NCI-H2029 (cell line): ENCODE results near the gene AGXT.

ENCODE experiments used
- DNase-seq: peaks from one replicate; lab custom pipeline; 2025; lab: John Stamatoyannopoulos, UW

The AGXT gene

DNA sequence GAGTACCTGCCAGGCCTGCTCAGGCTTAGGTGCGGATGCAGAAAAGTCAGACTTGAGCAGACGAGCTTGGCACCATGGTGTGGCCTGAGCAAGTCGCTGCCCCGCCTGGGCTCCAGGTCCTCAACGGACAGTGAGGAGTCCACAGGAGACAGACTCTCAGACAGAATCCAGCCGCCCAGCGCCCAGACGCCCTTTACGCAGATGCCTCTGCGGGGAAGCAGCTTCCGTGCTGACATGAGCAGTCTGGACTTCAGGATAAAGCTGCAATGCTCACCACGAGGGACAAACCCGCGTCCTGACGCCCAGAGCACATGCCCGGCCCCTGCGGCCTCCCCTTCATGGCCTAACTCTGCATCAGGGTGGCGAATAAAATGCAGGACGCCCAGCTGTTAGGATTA is 30.8 kb downstream of the AGXT start:
- DNase-seq: no peak

DNA sequence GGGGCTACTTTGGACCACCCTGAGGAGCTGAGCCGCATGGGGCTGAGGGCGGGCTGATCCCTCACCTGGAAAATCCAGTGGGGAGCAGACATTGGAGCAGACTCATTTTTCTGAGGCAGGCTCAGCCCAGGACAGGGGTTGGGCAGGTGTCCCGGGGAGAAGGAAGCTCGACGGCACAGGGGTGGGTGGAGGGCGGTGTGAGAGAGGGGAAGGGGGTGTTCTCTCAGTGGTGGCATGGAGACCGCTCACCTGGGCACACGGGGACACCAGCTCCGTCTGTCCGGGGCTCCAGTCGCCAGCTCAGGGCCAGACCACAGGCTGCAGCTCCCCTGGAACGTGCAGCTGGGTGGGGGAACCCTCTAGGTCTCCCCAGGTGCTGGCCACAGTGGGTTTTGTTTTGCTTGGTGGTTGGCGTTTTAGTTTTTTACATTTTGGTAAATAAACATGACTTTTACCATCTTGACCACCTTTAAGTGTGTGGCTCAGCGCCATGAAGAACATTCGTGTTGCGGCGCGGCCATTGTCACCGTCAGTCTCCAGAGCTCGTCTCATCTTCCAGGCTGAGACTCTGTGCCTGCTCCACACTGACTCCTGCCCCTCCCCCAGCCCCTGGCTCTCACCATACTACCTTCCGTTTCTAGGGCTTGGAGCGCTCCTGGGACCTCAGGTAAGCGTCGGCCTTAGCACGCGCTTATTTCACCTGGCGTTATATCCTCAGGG is 31.7 kb downstream of the AGXT start:
- no peak for DNase-seq

DNA sequence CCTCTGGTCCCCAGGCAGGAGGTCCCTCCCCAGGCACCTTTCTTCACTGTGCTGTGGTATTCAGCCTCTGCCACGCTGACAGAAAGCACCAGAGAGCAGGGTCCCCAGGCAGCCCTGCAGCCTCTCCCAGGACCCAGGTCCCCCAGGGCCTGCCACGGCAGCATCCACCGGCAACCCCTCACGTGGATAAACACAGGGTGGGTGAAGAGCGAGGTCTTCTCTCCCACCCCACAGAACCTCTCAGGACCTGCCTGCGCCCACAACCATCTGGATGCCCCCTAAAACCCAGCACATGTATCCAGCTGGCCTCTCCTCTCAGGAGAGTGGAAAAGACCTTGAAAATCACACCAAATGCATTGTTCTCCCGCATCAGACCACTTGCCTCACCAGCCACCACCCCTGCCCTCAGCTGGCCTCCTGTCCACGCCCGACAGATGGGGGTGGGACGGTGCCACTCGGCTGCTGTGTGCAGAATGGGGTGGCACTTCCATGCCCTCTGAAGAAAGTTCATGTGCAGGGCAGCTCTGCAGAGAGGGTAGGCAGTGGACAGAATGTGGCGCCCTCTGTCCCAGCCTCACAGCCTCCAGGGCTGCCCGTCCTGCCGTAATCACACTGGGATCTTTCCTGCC is 33.5 kb downstream of the AGXT start:
- no peak for DNase-seq

DNA sequence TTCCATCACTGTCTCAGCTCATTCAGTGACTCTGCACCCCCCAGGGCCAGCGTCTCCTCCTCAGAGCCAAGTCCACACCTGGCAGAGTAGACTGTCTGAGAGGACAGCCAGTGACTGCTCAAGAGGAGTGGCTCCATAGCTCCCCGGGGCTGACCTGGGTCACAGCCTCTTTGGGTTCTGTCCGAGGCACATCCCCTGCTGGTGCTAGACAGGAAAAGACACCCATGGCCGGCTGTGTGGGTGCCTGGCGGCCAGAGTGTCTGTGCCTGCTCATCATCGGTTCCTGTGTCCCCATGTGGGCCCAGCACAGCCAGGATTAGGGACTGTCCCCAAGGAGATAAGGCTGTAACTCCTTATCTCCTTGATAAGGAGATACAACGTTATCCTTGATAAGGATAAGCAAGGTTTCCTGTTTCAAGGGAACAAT is 34.0 kb downstream of the AGXT start:
- DNase-seq: no peak

DNA sequence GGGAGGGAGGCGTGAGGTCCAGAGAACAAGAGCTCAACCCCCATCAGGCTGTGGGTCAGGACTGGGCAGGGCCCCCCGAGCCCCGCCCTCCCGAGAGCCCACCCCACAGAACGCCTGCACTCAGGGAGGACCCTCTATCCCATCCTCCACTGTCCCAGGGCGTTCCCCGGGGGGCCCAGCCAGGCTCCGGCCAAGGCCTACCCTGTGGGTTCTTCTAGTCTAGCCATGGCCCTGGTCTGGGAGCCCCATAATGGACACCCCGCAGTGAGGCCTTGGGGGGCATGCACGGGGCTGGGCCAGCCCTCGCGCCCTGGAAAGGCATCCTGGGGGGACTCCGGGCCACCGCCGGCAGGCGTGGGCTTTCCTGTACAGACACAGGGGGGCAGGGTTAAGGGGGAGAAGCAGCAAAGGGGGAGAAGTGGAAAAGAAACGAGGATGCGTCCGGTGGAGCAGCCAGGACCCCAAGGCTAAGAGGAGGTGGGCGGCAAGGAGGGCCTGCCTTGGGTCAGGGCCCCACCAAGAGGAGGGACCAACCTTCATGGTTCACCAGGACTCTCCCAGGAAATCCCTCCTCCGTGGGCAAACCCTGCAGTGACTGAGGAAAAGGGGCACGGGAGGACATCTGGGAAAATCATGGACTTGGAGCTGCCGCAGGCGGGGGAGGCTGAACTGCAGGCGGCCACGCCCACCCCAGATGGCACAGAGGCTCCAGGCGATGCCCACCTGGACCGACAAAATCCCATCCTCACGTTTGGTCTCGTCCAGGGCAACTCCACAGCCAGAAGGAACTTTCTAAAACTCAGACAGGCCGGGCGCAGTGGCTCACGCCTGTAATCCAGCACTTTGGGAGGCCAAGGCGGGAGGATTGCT is 34.8 kb downstream of the AGXT start:
- no peak for DNase-seq

DNA sequence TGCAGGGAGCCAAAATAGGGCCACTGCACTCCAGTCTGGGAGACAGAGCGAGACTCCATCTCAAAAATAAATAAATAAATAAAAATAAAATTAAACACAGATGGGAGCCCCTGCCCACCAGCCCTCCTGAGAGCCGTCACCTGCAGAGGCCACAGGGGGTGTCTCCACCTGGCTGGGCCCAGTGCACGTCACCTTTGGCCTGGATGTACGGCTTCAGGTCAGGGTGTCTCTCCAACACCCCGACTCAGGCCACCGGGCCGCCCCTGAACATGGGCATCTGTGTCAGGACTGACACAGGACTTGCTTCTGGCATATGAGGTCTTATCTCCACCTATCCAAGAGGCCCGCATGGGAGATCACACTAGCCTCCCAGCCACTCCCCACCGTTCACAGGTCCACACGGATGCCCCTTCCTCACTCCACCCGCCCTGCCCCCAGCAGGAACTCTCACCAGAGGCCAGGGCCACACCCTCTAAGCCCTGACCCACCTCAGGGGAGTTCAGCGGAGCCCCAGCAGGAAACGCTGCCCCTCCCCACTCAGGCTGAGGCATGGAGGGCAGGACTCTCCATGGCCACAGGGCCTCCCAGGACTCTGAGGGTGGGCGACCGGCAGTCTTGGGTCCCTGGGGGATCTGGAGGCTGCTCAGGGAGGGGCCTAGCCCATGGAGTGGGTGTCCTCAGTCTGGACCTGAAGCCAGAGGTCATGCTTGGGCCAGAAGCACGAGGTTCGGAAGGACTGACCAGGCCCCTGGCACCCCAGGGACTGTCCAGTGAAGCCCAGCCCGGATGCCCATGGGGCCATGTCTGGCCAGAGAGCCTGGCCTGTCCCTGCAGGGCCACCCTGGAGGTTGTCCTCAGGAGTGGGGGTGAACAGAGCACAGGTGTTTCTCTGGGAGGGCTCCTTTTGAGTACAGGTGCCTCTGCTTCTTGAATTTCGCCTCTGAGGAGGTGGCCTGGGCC is 35.9 kb downstream of the AGXT start:
- no peak for DNase-seq

DNA sequence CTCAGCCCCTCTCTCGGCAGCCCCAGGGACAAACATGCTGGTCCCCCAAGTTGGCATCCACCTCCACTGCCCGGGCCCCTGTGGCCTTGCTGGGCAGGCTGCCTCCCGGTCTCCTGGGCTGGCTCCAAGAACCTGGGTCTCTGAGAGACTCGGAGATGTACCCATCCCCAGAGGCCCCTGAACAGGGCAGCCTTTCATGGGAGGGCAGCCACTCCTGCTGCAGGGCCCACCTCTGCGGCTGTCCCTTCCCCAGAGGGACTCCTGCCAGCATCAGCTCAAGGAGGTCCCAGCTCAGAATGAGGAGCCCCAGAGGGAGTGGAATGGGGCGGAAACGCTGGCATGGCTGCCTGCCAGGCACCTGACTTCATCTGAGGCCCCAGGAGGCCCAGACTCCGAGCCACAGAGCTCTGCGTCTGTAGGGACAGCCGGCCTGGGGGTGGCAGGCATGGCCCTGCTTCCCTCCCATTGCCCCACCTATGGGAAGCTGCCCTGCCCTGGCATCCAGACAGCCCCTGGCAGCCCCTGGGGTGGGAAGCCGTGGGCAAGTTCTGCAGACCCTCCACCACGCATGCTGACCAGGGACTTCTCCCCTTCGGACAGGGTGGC is 36.7 kb downstream of the AGXT start:
- DNase-seq: no peak

DNA sequence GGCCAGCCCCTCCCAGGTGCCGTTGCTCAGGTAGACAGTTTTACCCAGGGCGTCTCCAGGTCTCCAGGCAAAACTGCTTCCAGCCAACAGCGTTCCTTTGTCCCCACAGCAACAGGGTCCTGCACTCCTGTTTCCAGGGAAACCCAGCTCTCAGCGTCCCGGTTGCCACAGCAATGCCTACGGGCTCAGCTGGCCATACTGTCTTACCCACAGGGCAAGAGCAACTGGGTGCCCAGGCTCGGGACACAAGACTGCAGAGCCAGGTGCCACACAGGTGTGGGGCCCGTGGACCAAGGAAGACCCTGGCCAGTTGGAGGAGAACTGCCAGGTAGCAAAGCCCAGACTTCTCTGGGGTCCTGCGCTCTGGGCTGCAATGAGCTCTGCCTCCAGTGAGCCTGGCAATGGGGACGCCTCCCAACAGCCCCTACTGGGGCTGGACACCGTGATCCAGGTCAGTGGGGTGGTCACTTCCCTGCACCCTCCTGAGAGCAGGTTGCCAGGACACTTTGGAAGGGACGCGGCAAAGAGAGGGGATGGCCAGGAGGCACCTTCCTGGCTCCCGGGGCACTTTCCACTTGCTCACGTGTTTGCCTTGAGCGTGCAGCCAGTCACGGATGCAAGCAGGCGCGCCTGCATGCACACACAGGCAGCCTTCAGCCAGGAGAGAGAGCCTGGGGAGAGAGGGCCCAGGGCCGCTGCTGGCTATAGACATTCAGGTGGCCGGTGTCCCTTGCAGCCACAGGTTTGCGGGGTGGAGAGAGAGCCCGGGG is 37.7 kb downstream of the AGXT start, which contains the start of gene CROCC2:
TSS of gene CROCC2 (plus strand) at position 196 of the 770 bp plus-strand sequence. CDS start at position 374, 178 bp downstream.
- no peak for DNase-seq

DNA sequence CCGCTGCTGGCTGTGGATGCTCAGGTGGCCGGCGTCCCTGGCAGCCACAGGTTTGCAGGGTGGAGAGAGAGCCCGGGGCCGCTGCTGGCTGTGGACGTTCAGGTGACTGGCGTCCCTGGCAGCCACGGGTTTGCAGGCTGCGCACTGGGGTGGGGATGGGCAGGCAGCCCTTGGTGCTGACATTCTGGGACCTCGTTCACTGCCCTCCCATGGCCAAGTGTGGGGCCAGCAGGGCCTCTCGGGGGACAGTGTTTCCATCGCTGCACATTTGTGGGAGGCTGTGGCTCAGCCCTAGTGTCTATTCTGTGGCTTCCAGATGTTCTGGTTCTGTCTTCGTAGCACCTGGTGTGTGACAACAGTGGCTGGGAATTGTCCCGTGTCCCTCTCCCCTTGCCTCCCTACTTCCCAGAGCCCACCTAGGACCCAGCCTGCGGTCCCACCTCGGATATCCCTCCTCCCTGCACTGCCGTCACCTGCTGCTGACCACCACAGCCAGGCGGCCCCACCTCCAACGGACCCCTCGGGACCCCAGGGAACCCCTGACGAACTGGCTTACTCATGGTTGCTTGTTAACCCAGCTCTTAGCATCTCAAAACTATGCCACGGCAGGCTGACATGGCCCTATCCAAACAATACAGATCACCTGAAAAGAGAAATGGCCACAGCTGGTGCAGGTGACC is 38.4 kb downstream of the AGXT start:
- DNase-seq: no peak

DNA sequence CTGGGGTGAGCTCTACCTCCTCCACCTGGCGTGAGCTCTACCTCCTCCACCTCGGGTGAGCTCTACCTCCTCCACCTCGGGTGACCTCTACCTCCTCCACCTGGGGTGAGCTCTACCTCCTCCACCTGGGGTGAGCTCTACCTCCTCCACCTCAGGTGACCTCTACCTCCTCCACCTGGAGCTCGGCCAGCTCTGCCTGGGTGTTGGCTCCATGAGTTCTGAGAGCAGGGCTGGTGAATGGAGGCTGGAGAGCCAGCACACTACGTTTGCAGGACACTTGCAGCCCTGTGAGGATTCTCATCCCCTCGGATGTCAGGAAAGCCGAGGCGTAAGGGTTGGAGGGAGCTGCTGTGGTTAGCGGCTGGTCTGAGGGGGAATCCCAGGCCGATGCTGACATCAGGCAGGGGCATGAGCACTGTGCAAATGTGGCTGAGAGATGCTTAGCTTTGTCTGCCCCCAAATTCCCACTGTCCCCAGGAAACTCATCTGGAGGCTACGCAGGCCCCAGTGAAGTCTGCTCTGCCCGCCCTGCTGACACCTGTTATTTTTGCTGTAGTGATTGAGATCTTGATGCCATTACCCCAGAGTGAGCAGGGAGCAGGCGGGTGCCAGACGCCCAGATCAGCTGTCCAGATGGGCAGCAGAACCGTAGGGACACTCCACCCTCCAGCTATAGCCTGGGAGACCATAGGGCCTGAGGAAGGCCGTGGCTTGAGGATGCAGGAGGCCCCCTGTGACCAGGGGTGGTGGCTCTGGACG is 40.8 kb downstream of the AGXT start:
- DNase-seq: no peak

DNA sequence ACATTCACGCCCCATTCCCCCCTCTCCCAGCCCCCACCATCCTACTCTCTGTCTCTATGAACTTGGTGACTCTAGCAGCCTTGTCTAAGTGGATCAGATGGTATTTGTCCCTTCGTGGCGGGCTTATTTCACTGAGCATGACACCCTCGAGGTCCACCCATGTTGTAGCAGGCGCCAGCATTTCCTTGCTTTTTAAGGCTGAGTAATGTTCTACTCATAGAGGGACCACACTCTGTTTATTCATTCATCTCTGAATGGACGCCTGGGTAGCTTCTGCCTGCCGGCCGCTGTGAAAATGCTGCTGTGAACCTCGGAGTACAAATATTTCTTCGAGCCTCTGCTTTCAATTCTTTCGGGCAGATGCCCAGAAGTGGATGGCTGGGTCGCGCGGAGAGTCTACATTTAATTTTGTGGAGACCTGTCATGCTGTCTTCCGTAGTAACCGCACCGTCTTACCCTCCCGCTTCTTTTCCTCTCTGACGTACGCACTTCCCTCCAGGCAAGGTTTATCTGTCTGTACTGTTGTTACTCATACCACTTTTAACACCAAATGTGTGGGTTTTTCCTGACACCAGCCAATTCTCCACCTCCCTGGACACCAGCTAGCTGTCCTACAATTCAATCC is 43.1 kb downstream of the AGXT start:
- DNase-seq: no peak

DNA sequence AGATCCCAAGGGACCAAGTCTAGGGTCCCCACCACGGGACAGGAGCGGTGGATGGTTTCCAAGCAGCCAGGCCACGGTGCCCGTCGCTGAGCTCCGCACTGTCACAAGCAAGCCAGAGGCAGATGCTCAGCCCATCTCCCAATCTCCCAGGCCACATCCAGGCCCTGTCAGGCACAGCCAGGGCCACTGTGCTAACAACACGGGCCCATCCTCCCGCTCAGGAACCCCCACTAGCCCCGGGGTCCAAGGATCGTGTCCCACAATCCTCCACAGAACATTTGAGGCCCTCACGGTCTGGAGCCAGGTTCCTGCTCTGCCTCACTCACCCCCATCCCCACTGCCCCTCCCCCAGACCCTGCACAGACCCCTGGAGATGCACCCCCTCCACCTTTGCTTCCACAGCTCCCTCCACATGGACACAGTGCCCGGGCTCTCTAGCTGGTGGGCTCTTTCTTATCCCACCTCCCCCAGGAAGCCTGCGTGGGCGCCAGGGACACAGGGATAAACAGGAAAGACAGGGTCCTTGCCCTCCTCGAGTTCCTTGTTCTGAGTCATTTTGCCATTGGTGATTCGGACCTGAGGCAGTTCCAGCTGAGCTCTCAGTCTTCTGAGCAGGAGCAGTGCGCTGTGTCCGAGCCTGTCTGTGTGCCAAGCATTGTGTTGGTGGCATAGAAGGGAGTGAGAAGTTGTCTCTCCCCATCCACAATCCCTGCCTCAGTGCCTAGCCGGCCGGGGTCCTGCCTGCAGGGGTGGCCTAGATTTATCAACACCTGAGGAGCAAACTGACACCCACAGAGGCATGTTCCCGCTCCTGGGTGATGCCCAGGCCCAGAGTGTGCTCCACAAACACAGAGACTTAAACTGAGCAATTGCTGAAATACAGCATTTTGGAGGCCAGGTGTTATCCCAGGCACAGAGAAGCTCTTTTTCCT is 44.5 kb downstream of the AGXT start:
- DNase-seq: no peak

DNA sequence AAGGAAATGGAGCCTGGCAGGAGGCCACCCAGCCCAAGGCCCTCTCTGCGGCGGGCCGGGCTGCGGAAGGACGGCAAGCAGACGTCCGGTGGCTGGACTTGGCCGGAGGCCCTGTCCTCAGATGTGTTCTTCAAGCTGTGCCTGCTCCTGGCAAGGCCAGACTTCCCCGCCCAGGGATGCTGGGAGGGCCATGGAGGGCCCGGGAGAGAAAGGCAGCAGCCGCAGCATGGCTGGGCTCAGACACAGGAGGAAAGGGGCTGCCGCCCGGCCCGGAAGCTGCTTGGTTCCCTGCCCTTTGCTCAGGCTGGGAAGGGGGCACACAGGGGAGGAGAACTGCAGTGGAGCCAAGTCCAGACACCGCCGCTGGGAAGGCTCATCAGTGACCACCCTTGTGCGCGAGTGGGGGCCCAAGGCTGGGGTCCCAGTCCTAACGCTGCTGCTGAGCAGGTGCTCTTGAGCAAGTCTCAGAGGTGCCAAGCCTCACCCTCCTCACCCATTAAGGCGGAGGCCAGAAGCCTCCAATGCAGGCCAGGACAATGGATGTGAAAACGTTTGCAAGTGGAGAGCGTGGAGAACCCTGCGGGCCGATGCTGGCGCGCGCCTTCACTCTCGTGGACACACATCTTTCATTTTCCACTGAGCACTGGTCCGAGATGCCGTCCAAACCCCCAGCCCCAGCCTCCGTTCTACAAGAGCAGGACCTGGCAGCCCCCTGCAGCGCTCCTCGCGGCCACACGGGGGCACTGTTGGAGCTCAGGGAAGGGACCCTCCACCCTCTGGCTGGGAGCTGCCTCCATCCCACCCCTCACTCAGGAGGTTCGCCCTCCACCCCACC is 45.4 kb downstream of the AGXT start:
- peak; percentile 37 for DNase-seq

DNA sequence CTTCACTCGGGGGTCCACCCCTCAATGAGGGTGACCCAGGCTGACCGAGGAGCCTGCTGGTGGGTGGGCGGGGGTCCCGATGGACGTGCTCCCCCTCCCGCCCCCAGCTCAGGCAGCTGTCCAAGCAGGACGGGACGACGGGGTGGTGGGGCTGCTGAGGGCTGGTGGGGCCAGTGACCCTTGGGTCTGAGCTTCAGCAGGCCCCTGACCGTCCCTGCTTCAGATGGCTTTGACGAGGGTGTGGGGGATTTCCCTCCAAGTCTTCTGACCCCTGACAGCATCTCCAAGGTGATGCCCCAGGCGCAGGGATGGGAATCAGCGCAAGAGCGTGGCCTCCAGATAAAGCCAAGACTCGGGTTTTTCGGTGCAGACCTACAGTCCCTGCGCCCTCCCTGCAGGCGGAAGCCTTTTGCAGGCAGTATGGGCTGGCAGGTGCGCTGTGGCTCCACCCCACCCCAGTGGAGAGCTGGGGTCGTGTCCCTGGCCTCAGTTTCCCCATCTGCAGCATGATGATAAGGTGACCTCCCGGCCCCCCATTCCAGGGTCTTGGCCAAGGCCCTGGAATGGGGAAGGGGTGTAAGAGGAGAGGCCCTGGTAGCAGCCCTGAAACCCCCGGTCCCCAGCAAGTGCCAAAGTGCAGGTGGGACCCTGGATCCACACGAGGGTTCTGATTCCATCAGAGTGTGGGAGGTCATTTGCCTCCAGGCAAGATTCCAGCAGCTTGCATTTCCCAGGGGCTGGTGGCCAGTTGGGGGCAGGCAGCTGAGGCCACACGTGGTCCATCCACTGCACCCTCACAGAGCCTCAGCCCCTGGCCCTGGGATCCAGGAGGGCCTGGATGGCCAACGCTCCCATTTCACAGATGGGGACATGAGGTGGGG is 46.3 kb downstream of the AGXT start:
- no peak for DNase-seq

DNA sequence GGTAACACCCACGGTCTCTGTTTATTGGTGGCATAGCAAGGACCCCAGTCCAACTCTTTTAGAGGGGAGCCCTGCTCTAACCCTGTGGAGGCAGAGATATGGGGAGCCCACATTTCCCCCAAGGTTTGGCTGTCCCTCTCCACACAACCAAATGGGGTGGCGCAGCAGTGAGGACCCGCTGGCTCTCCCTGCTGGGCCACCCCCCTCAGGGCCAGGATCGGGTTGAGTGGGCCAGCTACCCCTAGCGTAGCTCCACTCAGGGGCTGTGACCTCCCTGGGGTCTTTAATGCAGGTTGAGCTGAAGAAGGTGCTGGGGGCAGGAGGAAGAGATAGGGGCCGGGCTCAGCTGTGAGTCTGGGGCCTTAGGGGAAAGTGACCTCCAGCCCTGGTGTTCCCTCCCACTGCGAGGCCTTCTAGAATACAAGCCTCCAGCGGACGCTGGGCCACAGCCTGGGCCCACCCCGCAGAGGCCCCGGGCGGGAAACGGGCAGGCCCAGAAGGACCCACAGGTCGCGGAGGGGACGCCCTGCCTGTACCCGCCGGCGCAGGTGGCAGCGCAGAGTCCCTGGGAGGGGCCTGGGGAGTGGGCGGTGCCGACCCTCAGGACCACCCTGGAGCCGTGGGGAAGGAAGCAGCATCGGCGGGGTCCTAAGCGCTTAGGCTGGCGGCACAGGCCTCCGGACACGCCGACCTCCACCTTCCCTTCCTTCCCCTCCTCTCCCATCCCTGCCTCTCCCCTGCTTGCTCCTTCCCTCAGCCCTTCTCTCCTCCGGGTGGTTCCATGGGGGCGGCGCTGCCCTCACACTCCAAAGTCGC is 47.1 kb downstream of the AGXT start:
- no peak for DNase-seq
